ENCODE results near the gene NAV2. TPM values are rescaled to one million over a fixed set of nuclear protein-coding genes. Genes with fewer than 3 reads are reported as not detected.
A peak's percentile ranks its signal among the peaks of the same experiment; 100 is the strongest.

NAV2 gene
- total and polyA plus RNA-seq, 2 experiments from 2014 or later, result 26.0 to 45.0 TPM

DNA sequence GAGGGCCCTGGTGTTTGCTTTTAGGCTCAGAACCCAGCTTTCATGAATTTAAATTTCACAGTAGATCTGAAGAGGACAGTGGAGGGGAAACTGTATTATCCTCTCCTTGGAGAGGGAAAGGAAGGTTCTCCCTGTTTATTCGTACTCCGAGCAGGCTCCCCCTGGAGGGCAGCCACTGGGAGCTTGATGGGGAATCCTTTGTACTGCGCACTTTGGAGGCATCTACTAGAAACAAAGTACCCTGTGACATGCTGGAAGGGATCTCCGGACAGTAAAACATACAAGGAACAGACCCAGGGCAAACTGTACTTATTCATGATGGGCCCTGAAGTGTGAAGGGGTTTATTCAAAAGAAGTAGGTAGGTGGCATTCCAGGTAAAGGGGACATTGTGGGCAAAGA, 27.2 kb downstream of the NAV2 start (continued):
- TF ChIP-seq, protein P1, sequence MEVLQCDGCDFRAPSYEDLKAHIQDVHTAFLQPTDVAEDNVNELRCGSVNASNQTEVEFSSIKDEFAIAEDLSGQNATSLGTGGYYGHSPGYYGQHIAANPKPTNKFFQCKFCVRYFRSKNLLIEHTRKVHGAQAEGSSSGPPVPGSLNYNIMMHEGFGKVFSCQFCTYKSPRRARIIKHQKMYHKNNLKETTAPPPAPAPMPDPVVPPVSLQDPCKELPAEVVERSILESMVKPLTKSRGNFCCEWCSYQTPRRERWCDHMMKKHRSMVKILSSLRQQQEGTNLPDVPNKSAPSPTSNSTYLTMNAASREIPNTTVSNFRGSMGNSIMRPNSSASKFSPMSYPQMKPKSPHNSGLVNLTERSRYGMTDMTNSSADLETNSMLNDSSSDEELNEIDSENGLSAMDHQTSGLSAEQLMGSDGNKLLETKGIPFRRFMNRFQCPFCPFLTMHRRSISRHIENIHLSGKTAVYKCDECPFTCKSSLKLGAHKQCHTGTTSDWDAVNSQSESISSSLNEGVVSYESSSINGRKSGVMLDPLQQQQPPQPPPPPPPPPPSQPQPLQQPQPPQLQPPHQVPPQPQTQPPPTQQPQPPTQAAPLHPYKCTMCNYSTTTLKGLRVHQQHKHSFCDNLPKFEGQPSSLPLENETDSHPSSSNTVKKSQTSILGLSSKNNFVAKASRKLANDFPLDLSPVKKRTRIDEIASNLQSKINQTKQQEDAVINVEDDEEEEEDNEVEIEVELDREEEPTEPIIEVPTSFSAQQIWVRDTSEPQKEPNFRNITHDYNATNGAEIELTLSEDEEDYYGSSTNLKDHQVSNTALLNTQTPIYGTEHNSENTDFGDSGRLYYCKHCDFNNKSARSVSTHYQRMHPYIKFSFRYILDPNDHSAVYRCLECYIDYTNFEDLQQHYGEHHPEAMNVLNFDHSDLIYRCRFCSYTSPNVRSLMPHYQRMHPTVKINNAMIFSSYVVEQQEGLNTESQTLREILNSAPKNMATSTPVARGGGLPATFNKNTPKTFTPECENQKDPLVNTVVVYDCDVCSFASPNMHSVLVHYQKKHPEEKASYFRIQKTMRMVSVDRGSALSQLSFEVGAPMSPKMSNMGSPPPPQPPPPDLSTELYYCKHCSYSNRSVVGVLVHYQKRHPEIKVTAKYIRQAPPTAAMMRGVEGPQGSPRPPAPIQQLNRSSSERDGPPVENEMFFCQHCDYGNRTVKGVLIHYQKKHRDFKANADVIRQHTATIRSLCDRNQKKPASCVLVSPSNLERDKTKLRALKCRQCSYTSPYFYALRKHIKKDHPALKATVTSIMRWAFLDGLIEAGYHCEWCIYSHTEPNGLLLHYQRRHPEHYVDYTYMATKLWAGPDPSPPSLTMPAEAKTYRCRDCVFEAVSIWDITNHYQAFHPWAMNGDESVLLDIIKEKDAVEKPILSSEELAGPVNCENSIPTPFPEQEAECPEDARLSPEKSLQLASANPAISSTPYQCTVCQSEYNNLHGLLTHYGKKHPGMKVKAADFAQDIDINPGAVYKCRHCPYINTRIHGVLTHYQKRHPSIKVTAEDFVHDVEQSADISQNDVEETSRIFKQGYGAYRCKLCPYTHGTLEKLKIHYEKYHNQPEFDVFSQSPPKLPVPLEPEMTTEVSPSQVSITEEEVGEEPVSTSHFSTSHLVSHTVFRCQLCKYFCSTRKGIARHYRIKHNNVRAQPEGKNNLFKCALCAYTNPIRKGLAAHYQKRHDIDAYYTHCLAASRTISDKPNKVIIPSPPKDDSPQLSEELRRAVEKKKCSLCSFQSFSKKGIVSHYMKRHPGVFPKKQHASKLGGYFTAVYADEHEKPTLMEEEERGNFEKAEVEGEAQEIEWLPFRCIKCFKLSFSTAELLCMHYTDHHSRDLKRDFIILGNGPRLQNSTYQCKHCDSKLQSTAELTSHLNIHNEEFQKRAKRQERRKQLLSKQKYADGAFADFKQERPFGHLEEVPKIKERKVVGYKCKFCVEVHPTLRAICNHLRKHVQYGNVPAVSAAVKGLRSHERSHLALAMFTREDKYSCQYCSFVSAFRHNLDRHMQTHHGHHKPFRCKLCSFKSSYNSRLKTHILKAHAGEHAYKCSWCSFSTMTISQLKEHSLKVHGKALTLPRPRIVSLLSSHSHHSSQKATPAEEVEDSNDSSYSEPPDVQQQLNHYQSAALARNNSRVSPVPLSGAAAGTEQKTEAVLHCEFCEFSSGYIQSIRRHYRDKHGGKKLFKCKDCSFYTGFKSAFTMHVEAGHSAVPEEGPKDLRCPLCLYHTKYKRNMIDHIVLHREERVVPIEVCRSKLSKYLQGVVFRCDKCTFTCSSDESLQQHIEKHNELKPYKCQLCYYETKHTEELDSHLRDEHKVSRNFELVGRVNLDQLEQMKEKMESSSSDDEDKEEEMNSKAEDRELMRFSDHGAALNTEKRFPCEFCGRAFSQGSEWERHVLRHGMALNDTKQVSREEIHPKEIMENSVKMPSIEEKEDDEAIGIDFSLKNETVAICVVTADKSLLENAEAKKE (CRISPR knock-in tag; IDR thresholded peaks at IDR 0.05), result no peak

DNA sequence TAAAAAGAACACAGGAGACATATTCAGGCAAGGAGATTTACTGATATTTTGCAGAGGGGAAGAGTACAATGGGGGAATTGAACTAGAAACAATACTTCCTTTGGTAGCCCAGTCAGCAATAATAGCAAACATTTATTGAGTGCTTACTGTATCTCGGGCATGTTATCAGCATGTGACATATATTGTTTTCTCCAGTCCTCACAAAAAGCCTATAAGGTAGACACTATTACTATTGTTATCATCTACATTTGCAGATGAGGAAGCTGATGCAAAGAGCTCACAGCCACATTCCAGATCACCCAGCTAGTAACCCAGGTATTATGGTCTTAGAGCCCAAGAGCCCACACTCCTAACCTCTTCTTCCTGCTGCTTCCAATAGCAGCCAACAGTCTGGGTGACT, 27.9 kb downstream of the NAV2 start:
- Histone ChIP-seq H3K79me2 (replicated peaks; ENCODE audit: insufficient read depth) (no peaks in the 10 kb centered on the region), H3K4me2 (no peak overlapping the region), H4K20me1 (replicated peaks; ENCODE audit: insufficient read depth) (no peaks in the 10 kb centered on the region), H3K36me3 (ENCODE audit: insufficient read depth) (no peaks in the 10 kb centered on the region), H3K27me3 (ENCODE audit: insufficient read depth) (no peaks in the 10 kb centered on the region), H3K4me1 (ENCODE audit: insufficient read depth) (peaks cover 20% of the 10 kb centered on the region), H3F3A (replicated peaks; ENCODE audit: low read depth) (no peaks in the 10 kb centered on the region), H2AFZ (no peak overlapping the region; the same call in 1 of the 2 replicates), H3K9me2 (ENCODE audit: insufficient read depth) (no peaks in the 10 kb centered on the region), H3K4me3 (no peak overlapping the region), H3K27ac (ENCODE audit: low read depth) (no peak overlapping the region)
- peaks cover 8% of the 10 kb centered on the region; the same call in 2 of the 3 replicates for H3K9me3 Mint-ChIP-seq
- 0 out of 3 replicates have a peak, but pooled peaks cover 3% of the 10 kb centered on the region for H3K36me3 Mint-ChIP-seq (ENCODE audit: low read depth)
- H3K27me3 Mint-ChIP-seq (ENCODE audit: insufficient read depth, low read depth, poor library complexity), result peaks cover 2% of the 10 kb centered on the region
- DNase-seq (ENCODE audit: low spot score) (peak; percentile 25), ATAC-seq (peak; percentile 13; the same call in 1 of the 3 replicates)
- no peak overlapping the region for H3K4me3 Mint-ChIP-seq
- H3K4me1 Mint-ChIP-seq, result peaks cover 25% of the 10 kb centered on the region
- H3K27ac Mint-ChIP-seq, result no peak overlapping the region
- no peak for TF ChIP-seq EZH2 (IDR thresholded peaks at IDR 0.05; ENCODE audit: low read depth, unreplicated experiment)
- TF ChIP-seq CREB1 (CRISPR knock-in tag; IDR thresholded peaks at IDR 0.05; ENCODE audit: low read depth), result no peak
- no peak for TF ChIP-seq STAT1 (IDR thresholded peaks at IDR 0.05; ENCODE audit: unreplicated experiment)
- TF ChIP-seq, protein P2, sequence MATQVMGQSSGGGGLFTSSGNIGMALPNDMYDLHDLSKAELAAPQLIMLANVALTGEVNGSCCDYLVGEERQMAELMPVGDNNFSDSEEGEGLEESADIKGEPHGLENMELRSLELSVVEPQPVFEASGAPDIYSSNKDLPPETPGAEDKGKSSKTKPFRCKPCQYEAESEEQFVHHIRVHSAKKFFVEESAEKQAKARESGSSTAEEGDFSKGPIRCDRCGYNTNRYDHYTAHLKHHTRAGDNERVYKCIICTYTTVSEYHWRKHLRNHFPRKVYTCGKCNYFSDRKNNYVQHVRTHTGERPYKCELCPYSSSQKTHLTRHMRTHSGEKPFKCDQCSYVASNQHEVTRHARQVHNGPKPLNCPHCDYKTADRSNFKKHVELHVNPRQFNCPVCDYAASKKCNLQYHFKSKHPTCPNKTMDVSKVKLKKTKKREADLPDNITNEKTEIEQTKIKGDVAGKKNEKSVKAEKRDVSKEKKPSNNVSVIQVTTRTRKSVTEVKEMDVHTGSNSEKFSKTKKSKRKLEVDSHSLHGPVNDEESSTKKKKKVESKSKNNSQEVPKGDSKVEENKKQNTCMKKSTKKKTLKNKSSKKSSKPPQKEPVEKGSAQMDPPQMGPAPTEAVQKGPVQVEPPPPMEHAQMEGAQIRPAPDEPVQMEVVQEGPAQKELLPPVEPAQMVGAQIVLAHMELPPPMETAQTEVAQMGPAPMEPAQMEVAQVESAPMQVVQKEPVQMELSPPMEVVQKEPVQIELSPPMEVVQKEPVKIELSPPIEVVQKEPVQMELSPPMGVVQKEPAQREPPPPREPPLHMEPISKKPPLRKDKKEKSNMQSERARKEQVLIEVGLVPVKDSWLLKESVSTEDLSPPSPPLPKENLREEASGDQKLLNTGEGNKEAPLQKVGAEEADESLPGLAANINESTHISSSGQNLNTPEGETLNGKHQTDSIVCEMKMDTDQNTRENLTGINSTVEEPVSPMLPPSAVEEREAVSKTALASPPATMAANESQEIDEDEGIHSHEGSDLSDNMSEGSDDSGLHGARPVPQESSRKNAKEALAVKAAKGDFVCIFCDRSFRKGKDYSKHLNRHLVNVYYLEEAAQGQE (IDR thresholded peaks at IDR 0.05; ENCODE audit: unreplicated experiment), result no peak
- TF ChIP-seq EZH2phosphoT487 (IDR thresholded peaks at IDR 0.05; ENCODE audit: unreplicated experiment), result no peak
- no peak for TF ChIP-seq NANOG (IDR thresholded peaks at IDR 0.05; ENCODE audit: borderline replicate concordance)

Data from GM23338 (cell line).